Measurements from ENCODE around the gene SDR42E1.

The SDR42E1 gene

DNA sequence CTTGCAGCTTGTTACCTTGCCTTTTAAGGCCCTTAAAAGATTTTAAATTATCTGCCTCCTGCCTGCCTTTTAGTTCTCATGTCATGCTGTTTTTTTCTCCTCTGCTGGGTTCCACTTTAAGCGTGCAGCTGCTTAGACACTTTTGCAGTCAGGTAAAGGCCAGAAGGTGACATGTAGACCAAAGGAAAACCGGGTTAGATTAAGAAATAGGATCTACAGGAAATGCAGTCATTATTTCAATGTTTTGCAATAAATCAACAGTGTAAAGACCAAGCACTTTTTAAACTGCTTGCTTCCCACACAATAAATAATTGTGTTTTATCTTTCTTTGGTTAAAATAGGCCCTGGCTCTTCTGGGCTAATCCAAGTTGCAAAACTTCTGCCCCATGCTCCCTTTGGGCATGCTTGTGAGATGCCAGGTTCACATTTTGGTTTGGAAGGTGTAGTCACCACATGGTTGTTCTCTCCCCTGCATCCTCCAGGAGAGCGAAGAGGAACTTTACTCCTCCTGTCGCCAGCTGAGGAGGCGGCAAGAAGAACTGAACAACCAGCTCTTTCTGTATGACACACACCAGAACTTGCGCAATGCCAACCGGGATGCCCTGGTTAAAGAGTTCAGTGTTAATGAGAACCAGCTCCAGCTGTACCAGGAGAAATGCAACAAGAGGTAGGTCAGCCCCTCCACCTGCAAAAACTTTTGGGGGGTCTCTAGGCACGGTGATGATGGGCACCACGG is 54.9 kb downstream of the SDR42E1 start:
- DNase-seq (ENCODE audit: low read depth), result no peak
- no peak overlapping the region for H3K4me3 ChIP-seq (ENCODE audit: low read depth, low read length)

DNA sequence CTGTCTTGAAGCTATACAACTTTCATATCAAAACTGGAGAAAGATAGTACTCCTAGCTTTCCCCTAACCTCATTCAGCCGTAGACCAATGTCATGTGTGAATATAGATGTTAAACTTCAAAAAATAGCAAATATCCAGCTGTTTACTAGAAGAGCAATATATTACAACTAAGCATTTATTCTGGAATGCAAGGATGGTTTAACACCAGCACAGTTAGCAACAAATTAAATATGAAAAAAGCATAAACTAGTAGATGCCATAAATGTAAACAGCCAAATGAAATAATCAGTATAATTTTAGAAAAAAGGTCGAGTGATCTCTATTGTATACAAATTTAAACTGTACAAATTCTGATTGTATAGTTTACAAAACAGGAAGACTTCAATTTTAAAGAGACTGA is 59.7 kb downstream of the SDR42E1 start:
- DNase-seq (ENCODE audit: low read depth), result no peak
- no peak overlapping the region for H3K4me3 ChIP-seq (ENCODE audit: low read depth, low read length)

DNA sequence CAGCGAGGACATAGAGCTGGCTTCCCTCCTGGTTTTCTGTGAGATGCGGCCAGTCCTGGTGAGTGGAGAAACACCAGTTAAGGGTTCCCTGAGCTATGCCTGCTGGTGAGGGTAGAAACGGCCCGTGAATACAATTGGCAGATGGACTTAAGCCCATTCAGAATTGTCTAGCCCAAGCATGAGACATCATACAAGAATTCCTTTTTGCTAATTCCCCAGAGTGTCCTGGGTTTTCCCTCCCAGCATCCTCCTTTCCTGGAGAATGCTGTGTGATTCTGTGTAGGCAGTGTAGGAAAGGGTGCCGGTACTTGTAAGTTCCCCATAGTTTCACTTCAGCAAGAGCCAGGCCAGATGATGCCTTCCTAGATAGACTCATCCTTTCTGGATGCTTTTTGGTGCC is 65.1 kb downstream of the SDR42E1 start:
- DNase-seq (ENCODE audit: low read depth), result peak; percentile 39
- no peak overlapping the region for H3K4me3 ChIP-seq (ENCODE audit: low read depth, low read length)

DNA sequence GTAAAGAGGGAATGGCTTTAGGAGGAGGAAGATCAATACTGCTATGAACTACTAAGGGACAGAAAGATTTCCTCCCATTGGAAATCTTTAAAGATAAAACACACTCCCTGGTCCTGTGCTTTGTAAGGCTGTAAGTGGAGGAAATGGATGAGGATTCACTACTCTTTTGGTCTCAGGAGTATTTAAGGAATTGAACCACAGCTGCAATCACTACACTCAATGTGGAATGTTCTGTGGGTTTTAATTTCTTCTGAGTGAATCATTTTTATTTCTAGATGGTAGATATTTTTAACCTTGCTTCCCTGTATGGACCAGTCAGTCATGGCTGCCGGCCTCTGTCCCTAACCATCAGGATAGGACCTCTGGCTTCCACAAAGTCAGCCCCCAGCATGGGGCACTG is 65.6 kb downstream of the SDR42E1 start:
- no peak overlapping the region for H3K4me3 ChIP-seq (ENCODE audit: low read depth, low read length)
- DNase-seq (ENCODE audit: low read depth), result peak; percentile 14

DNA sequence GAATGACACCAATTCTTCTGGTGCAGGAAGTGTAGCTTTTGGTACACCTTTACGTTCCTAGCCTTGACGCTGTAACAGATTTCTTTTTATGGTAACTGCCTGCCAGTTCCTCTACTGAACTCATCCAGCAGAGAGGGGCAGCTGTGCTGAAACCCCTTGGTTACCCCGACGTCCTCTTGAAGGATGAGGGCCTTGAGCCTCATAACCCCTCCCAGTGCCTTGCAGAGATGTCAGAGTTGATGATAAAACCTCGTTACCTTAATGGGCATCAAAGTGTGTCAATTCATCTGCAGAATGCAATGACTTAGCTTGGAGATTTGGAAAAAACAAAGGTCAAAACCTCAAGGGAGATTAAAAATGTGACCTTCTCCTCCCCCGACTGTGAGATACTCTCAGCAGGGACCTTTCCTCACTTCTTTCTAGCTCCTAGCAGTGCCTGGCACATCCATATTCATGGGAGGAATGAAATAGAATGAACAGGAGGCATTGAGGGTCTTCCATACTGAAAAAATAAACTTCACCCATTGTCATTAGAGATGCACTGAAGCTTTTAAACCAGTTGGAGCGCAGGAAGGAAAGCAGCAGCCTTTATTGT is 69.2 kb downstream of the SDR42E1 start:
- DNase-seq (ENCODE audit: low read depth), result no peak
- H3K4me3 ChIP-seq (ENCODE audit: low read depth, low read length), result no peak overlapping the region

DNA sequence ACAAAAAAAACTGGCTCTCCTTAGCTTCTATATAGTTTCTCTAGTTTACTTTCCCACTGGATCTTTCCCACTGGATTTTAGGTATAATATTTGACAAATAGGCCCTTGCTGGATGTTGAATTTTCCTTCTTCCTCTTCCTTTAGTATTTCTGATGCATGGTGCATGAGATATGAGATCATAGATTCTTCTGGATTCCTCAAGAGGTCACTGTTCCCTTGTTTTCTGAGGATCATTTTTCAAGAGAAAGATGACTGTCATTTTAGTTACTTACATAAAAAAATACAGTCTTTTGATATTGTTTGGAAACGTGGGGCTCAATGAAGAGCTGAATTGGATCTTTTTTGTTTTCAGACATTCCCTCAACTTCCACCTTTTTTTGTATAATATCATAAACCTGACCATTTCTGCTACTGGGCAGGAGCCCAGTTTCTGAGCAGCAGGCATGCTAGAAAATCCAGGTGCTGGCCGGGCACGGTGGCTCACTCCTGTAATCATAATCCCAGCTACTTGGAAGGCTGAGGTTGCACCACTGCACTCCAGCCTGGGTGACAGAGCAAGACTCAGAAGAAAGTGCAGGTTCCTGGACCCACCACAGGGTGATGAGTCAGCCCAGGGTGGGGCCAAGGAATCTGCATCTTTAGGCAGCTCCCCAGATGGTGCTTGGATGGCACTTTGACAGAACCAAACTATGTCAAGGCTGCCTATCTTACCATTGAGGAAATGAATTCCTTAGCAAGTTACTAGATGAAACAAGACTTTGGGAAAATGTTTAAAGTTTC is 70.3 kb downstream of the SDR42E1 start:
- H3K4me3 ChIP-seq (ENCODE audit: low read depth, low read length), result no peak overlapping the region
- peak; percentile 23 for DNase-seq (ENCODE audit: low read depth)

DNA sequence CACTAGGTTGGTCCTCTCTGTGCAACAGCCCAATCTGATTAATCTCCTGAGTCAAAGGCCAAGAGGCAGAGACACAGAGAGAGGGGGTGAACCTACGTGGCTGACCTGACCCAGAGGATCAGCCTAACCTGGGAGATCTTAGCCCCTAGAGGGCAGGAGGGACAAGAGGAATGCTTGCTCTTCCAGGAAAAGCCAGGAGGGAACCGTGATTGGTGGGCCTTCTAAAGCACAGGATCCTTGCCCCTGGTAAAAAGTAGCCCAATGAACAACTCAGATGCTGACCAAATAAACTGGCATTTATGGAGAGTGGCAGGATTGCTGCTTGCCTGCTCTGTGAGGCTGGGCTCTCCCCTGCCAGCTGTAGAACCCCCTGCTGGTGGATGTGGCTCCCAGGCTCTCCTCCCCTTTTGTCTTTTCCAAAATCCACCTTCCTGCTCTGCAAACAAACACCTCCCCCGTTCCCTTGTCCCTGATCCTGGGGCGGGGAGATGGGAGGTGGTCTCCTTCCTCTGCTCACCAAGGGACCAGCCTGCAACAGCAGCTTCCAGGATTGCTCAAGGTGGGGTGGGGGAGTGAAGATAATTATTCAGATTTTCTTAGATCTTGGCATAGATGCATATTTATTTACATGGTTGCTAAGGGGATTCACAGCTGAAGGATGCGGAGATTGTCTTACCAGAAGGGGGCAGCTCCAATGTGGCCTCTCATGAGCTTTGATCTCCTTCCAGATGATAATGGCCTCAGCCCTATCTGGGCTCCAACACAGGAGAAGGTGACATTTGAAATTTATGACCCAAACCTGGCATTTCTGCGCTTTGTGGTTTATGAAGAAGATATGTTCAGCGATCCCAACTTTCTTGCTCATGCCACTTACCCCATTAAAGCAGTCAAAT is 71.9 kb downstream of the SDR42E1 start:
- DNase-seq (ENCODE audit: low read depth), result no peak
- H3K4me3 ChIP-seq (ENCODE audit: low read depth, low read length), result no peak overlapping the region

Data from skeletal muscle cell (primary cell).